HepG2 (cell line): ENCODE results near the gene SYCE3. TPM values are rescaled to one million over a fixed set of nuclear protein-coding genes. Genes with fewer than 3 reads are reported as not detected.

Source experiments
- ARID2 ChIP-seq: sonication (generic); formaldehyde crosslinking; IDR thresholded peaks from 2 replicates; pipeline ENCODE4 v1.8.1; 2022; ENCODE audit warnings: mild to moderate bottlenecking, missing genetic modification reagents, borderline replicate concordance
- JUND ChIP-seq: sonication (generic); formaldehyde crosslinking; IDR thresholded peaks from 2 replicates; pipeline ENCODE4 v1.8.0; 2022; ENCODE audit warnings: mild to moderate bottlenecking, missing genetic modification reagents
- PITX1 ChIP-seq: sonication (generic); formaldehyde crosslinking; IDR thresholded peaks from 2 replicates; pipeline ENCODE4 v1.5.1; 2020; ENCODE audit warnings: mild to moderate bottlenecking, missing genetic modification reagents
- SIN3A ChIP-seq: IDR thresholded peaks from 2 replicates; pipeline ENCODE4 v1.6.1; 2011; ENCODE audit warnings: low read depth, mild to moderate bottlenecking, control low read depth, low read length, borderline replicate concordance
- ZBTB37 ChIP-seq: sonication (generic); formaldehyde crosslinking; IDR thresholded peaks from 2 replicates; pipeline ENCODE4 v1.4.0; 2020; ENCODE audit warnings: mild to moderate bottlenecking, missing genetic modification reagents
- ZBTB40 ChIP-seq, 2 experiments: fragments of 450-650 bp in 1 of 2; sonication (generic) in 1 of 2; formaldehyde crosslinking in 1 of 2; IDR thresholded peaks; 2 replicates each; pipeline versions ENCODE4 v1.6.1 to v1.8.0; 2016 to 2022; ENCODE audit warnings: antibody characterized with exemption in 1 of 2, mild to moderate bottlenecking in 1 of 2, missing genetic modification reagents in 1 of 2
- ZNF20 ChIP-seq: sonication (generic); formaldehyde crosslinking; IDR thresholded peaks from 2 replicates; pipeline ENCODE4 v1.4.0; 2020; ENCODE audit warnings: mild to moderate bottlenecking, moderate library complexity, missing genetic modification reagents
- ZNF687 ChIP-seq: sonication (generic); formaldehyde crosslinking; IDR thresholded peaks from 2 replicates; pipeline ENCODE4 v1.5.1; 2020; ENCODE audit warnings: mild to moderate bottlenecking, missing genetic modification reagents, moderate library complexity
- polyA plus RNA-seq, 8 experiments: library from polyadenylated mRNA; depleted of rRNA in 3 of 8; stranded (reverse) in 7 of 8; unstranded in 1 of 8; fragments of >200 nt; fragmentation: Illumina TruSeq in 4 of 8; extraction: Trizol in 4 of 8; gene quantifications; 2 replicates each; pipeline versions ENCODE4 v1.2.1 to v1.2.3, GENCODE V29; 2011 to 2016; ENCODE audit warnings: low read depth in 4 of 8, missing spikeins in 1 of 8, mixed read lengths in 1 of 8; ENCODE audit not compliant: insufficient read depth in 1 of 8
- total RNA-seq, 5 experiments: library from RNA; depleted of rRNA; stranded (reverse); fragments of >200 nt; fragmentation: Illumina TruSeq; extraction: Trizol; gene quantifications; 2 replicates each; pipeline ENCODE4 v1.2.3, GENCODE V29; 2016; ENCODE audit warnings: low read depth in 1 of 5

Gene SYCE3
- total and polyA plus RNA-seq, 2 of the 13 experiments (the other 11 are each of a cell fraction or from before 2014, with no cell fraction given): not detected

- TF ChIP-seq ZBTB37 (no peak), JUND (0 out of 2 replicates have a peak, but pooled peaks have one; percentile 39), ZNF687 (CRISPR knock-in tag) (peak; percentile 55; the same call in 1 of the 2 replicates), SIN3A (0 out of 2 replicates have a peak, but pooled peaks have one; percentile 12), ZNF20 (CRISPR knock-in tag) (no peak), ZBTB40 (IDR thresholded peaks at IDR 0.05) (no peak), ZBTB40 (CRISPR knock-in tag; IDR thresholded peaks at IDR 0.05) (no peak; the same call in 1 of the 2 replicates), PITX1 (0 out of 2 replicates have a peak, but pooled peaks have one; percentile 12), ARID2 (CRISPR knock-in tag) (0 out of 2 replicates have a peak, but pooled peaks have one; percentile 71)
Measured at GRCh38 chr22:50530877-50531545, 31.7 kb downstream of the SYCE3 start (continued).
